K562 (cell line): ENCODE results near the gene ARL6IP4. TPM values are rescaled to one million over a fixed set of nuclear protein-coding genes. Genes with fewer than 3 reads are reported as not detected.

ENCODE experiments used
- ATAC-seq: fragments of 200-7000 bp; cut with Tn5 transposase; 3 replicates; pipeline ENCODE4 v1.9.1; 2020; ENCODE audit warnings: moderate library complexity
- BruUV-seq: library from RNA; stranded (reverse); fragments of 400-500 nt; replicated peaks from 2 replicates; lab custom pipeline; 2021; lab: Mats Ljungman, UMichigan
- CTCF ChIA-PET: fragments of 300-600 bp; formaldehyde crosslinking; extraction: SDS; loops from one replicate; lab custom pipeline; 2021; ENCODE audit warnings: low intra/inter-chr PET ratio; lab: Yijun Ruan, JAX
- POLR2A ChIA-PET: fragments of 300-600, 350-650 bp; sonication (Branson Sonifier 250); formaldehyde crosslinking; extraction: SDS; loops from one replicate; lab custom pipeline; 2021; ENCODE audit warnings: antibody characterized with exemption, inconsistent platforms; lab: Yijun Ruan, JAX
- DNase-seq, 4 experiments: peaks; one replicate each; pipeline versions ENCODE4 v3.0.0 to v3.0.0-alpha.2; 2011 to 2018; ENCODE audit warnings: low spot score in 3 of 4, mixed read lengths in 3 of 4; ENCODE audit errors: extremely low read depth in 1 of 4
- FAIRE-seq: peaks from 2 replicates; lab custom pipeline; 2011; peaks lifted over from hg19 to GRCh38; lab: Jason Lieb, UNC
- H2AFZ ChIP-seq: 2 replicates; pipeline ENCODE4 v1.6.0; 2011; ENCODE audit warnings: low read depth, low read length, control low read depth, inconsistent platforms
- H3K27ac ChIP-seq: fragments of 200-600 bp; 3 replicates; pipeline ENCODE4 v1.8.0; 2011; ENCODE audit warnings: low read depth, mild to moderate bottlenecking, control low read depth, inconsistent platforms, low read length, moderate library complexity, mixed read lengths; ENCODE audit errors: extremely low read depth
- H3K27me3 ChIP-seq, 2 experiments: fragments of 300-600 bp in 1 of 2; 2 replicates in 1 of 2; 3 replicates in 1 of 2; pipeline versions ENCODE4 v1.6.0 to v1.8.0; 2011; ENCODE audit warnings: inconsistent platforms in 2 of 2, low read length in 2 of 2, mild to moderate bottlenecking in 1 of 2, mixed read lengths in 1 of 2, moderate library complexity in 1 of 2; ENCODE audit not compliant: control insufficient read depth in 2 of 2, insufficient read depth in 2 of 2
- H3K36me3 ChIP-seq: fragments of 300-600 bp; 3 replicates; pipeline ENCODE4 v1.8.0; 2011; ENCODE audit warnings: mild to moderate bottlenecking, low read length, inconsistent platforms; ENCODE audit not compliant: control insufficient read depth, insufficient read depth
- H3K4me1 ChIP-seq, 2 experiments: fragments of 200-600 bp in 1 of 2; replicated peaks in 1 of 2; 2 replicates in 1 of 2; 3 replicates in 1 of 2; pipeline versions ENCODE4 v1.5.1 to v1.8.0; 2011; ENCODE audit warnings: inconsistent platforms in 2 of 2, low read length in 2 of 2, mild to moderate bottlenecking in 1 of 2, mixed read lengths in 1 of 2, moderate library complexity in 1 of 2; ENCODE audit not compliant: control insufficient read depth in 2 of 2, insufficient read depth in 2 of 2
- H3K4me2 ChIP-seq: 2 replicates; pipeline ENCODE4 v1.6.1; 2011; ENCODE audit warnings: low read length, control low read depth, inconsistent platforms, mixed read lengths; ENCODE audit not compliant: insufficient read depth
- H3K4me3 ChIP-seq: fragments of 200-600 bp; sonication (generic), shearing (Covaris generic); 2 replicates; pipeline ENCODE4 v1.5.1; 2016; ENCODE audit warnings: control low read depth, inconsistent platforms
- H3K79me2 ChIP-seq: fragments of 200-600 bp; 3 replicates; pipeline ENCODE4 v1.8.0; 2011; ENCODE audit warnings: low read length, inconsistent platforms; ENCODE audit not compliant: control insufficient read depth, insufficient read depth
- H3K9ac ChIP-seq, 2 experiments: 2 replicates each; pipeline versions ENCODE4 v1.6.0 to v1.6.1; 2011; ENCODE audit warnings: low read depth in 2 of 2, low read length in 2 of 2, control low read depth in 1 of 2, inconsistent platforms in 1 of 2, mild to moderate bottlenecking in 1 of 2, mixed read lengths in 1 of 2; ENCODE audit not compliant: insufficient read depth in 1 of 2
- H3K9me1 ChIP-seq: one replicate; pipeline ENCODE4 v1.6.0; 2011; ENCODE audit warnings: inconsistent platforms, mild to moderate bottlenecking, low read length, moderate library complexity; ENCODE audit not compliant: control insufficient read depth, insufficient read depth
- H3K9me3 ChIP-seq: replicated peaks from 2 replicates; pipeline ENCODE4 v1.5.1; 2011; ENCODE audit warnings: low read depth, low read length, inconsistent platforms; ENCODE audit not compliant: control insufficient read depth, insufficient read depth
- H4K20me1 ChIP-seq: replicated peaks from 2 replicates; pipeline ENCODE4 v1.6.1; 2011; ENCODE audit warnings: low read length, inconsistent platforms, mixed read lengths; ENCODE audit not compliant: control insufficient read depth, insufficient read depth
- CBFA2T3 ChIP-seq: fragments of 450-650 bp; IDR thresholded peaks from 2 replicates; pipeline ENCODE4 v1.6.1; 2017
- FOXP4 ChIP-seq: sonication (generic); formaldehyde crosslinking; IDR thresholded peaks from 2 replicates; pipeline ENCODE4 v1.8.0; 2022; ENCODE audit warnings: mild to moderate bottlenecking, missing genetic modification reagents, borderline replicate concordance
- GTF2E2 ChIP-seq: fragments of 200-800 bp; sonication (Bioruptor generic); IDR thresholded peaks from 2 replicates; pipeline ENCODE4 v1.6.1; 2016; ENCODE audit warnings: missing genetic modification characterization, missing compliant biosample characterization
- KDM4B ChIP-seq, 2 experiments: fragments of 450-650 bp in 1 of 2; sonication (generic) in 1 of 2; IDR thresholded peaks; 2 replicates each; pipeline ENCODE4 v1.6.1; 2016 to 2017; ENCODE audit warnings: borderline replicate concordance in 2 of 2, antibody characterized with exemption in 1 of 2, low read depth in 1 of 2, mild to moderate bottlenecking in 1 of 2
- MAFG ChIP-seq: fragments of 450-650 bp; conservative IDR thresholded peaks from 2 replicates; pipeline ENCODE4 v1.6.1; 2016; ENCODE audit warnings: missing genetic modification characterization, missing compliant biosample characterization
- NFIX ChIP-seq: fragments of 250-450 bp; sonication (Bioruptor Pico); IDR thresholded peaks from 2 replicates; pipeline ENCODE4 v1.4.0; 2020; ENCODE audit warnings: low read depth, mild to moderate bottlenecking, moderate library complexity
- NFYB ChIP-seq: IDR thresholded peaks from 2 replicates; pipeline ENCODE4 v1.6.1; 2011; ENCODE audit warnings: mild to moderate bottlenecking, moderate library complexity; ENCODE audit not compliant: insufficient read length; ENCODE audit errors: extremely low read depth
- PML ChIP-seq: IDR thresholded peaks from 2 replicates; pipeline ENCODE4 v1.6.1; 2012; ENCODE audit warnings: low read length, inconsistent platforms
- POLR2G ChIP-seq: fragments of 200-400 bp; formaldehyde crosslinking; IDR thresholded peaks from 2 replicates; pipeline ENCODE4 v1.6.1; 2017; ENCODE audit warnings: low read depth, mild to moderate bottlenecking, antibody characterized with exemption, low read length, moderate library complexity
- SAFB2 ChIP-seq: fragments of 200-400 bp; formaldehyde crosslinking; IDR thresholded peaks from 2 replicates; pipeline ENCODE4 v1.6.1; 2018; ENCODE audit warnings: borderline replicate concordance, low read length, low read depth, moderate library complexity; ENCODE audit not compliant: severe bottlenecking
- SREBF2 ChIP-seq: sonication (generic); formaldehyde crosslinking; IDR thresholded peaks from 2 replicates; pipeline ENCODE4 v1.4.0; 2020; ENCODE audit warnings: mild to moderate bottlenecking, missing genetic modification reagents
- TCF7 ChIP-seq: sonication (generic); IDR thresholded peaks from 2 replicates; pipeline ENCODE4 v1.6.1; 2016; ENCODE audit warnings: antibody characterized with exemption, borderline replicate concordance
- ZNF121 ChIP-seq: sonication (generic); formaldehyde crosslinking; conservative IDR thresholded peaks from 2 replicates; pipeline ENCODE4 v1.8.0; 2022; ENCODE audit warnings: missing genetic modification reagents
- ZNF174 ChIP-seq: fragments of 250-450 bp; sonication (Bioruptor Pico); IDR thresholded peaks from 2 replicates; pipeline ENCODE4 v1.4.0; 2020; ENCODE audit warnings: mild to moderate bottlenecking
- ZNF316 ChIP-seq: fragments of 450-650 bp; IDR thresholded peaks from 2 replicates; pipeline ENCODE4 v1.6.1; 2016
- ZNF589 ChIP-seq: fragments of 200-800 bp; sonication (Bioruptor generic); IDR thresholded peaks from 2 replicates; pipeline ENCODE4 v1.6.1; 2016; ENCODE audit warnings: low read depth, missing genetic modification characterization, missing compliant biosample characterization
- ZNF75A ChIP-seq: fragments of 450-650 bp; formaldehyde crosslinking; IDR thresholded peaks from 2 replicates; pipeline ENCODE4 v1.4.0; 2020; ENCODE audit warnings: mild to moderate bottlenecking
- ZNF785 ChIP-seq: fragments of 250-450 bp; sonication (Bioruptor Pico); IDR thresholded peaks from 2 replicates; pipeline ENCODE4 v1.4.0; 2020; ENCODE audit warnings: mild to moderate bottlenecking
- WGBS: fragments of 100-300 bp; shearing (Covaris generic); methylation state at CpG from one replicate; pipeline ENCODE4 v1.1.6; 2016; ENCODE audit warnings: low coverage, mixed read lengths; ENCODE audit not compliant: insufficient coverage; ENCODE audit errors: missing lambda C conversion rate; 5-methylcytosine and 5-hydroxymethylcytosine counted together
- in situ Hi-C: fragments of 300-500 bp; cut with MboI; formaldehyde crosslinking; loops from 4 replicates; pipeline ENCODE4 v1.15.0; 2018; ENCODE audit warnings: inconsistent platforms, mixed read lengths
- intact Hi-C: fragments of 100-400 bp; cut with micrococcal nuclease; formaldehyde crosslinking; loops from 2 replicates; pipeline ENCODE4 v1.14.2; 2022
- polyA plus RNA-seq, 8 experiments: library from polyadenylated mRNA; depleted of rRNA in 4 of 8; stranded (reverse) in 5 of 8; unstranded in 3 of 8; fragments of >200 nt; fragmentation: Nextera tagmentation in 2 of 8; fragmentation: Illumina TruSeq in 1 of 8; extraction: Ambion mirVana in 2 of 8; extraction: Trizol in 1 of 8; gene quantifications; 2 replicates each; pipeline versions ENCODE4 v1.2.1 to v1.2.3, GENCODE V29; 2011 to 2014; ENCODE audit warnings: inconsistent platforms in 1 of 8, missing spikeins in 1 of 8
- total RNA-seq, 7 experiments: library from RNA; depleted of rRNA in 6 of 7; stranded (reverse); fragments of >200 nt in 6 of 7; fragmentation: Illumina TruSeq in 2 of 7; extraction: Trizol in 2 of 7; gene quantifications; 2 replicates each; pipeline versions ENCODE4 v1.2.1 to v1.2.3, GENCODE V29; 2011 to 2021; ENCODE audit warnings: low replicate concordance in 1 of 7
- TF ChIP-seq, protein P1 (sequence below): fragments of 250-450 bp; sonication (Bioruptor Pico); IDR thresholded peaks from 2 replicates; pipeline ENCODE4 v1.8.0; 2021; ENCODE audit warnings: borderline replicate concordance, mild to moderate bottlenecking, moderate library complexity; ENCODE audit not compliant: poor library complexity, severe bottlenecking

The ARL6IP4 gene
- total and polyA plus RNA-seq, 9 of the 15 experiments (the other 6 are each of a cell fraction or from before 2014, with no cell fraction given), result 2.4 to 255 (median 151) TPM

DNA sequence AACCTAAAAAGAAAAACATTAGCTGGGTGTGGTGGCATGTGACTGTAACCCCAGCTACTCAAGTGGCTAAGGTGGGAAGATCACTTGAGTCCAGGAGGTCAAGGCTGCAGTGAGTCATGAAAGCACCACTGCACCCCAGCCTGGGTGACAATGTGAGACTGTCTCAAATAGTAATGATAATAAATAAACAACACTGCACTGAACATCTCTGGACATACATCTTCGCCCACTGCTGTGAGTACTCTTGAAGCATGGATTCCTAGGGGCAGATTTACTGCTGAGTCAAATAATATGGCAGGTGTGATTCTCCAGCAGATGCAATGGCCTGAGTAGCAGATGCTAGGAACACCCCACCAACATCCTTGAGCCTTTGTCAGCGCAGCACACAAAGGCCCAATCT lies 37.8 kb upstream of the ARL6IP4 start:
- intact Hi-C loops, result no loop called here
- Histone ChIP-seq H3K36me3 (no peaks in the 10 kb centered on the region; the same call in 2 of the 3 replicates), H2AFZ (no peak overlapping the region), H3K9me1 (no peaks in the 10 kb centered on the region), H4K20me1 (no peaks in the 10 kb centered on the region), H3K4me1 (peaks cover 6 to 37% of the 10 kb centered on the region in 2 experiments; a peak in 4 of 5 replicates), H3K27ac (no peak overlapping the region), H3K27me3 (no peaks in the 10 kb centered on the region), H3K79me2 (no peaks in the 10 kb centered on the region), H3K4me3 (no peak overlapping the region), H3K9ac (peak overlapping the region in 1 of 2 experiments; percentile 14; a peak in 1 of 4 replicates), H3K4me2 (no peak overlapping the region), H3K9me3 (no peaks in the 10 kb centered on the region)
- WGBS, result 87% methylated on average over 2 of the region's 2 CpGs
- ChIA-PET POLR2A (interaction anchor here (0.7 to 1.0 kb wide), 2 partner anchors 23 to 45 kb away, joined by 3 read pairs; no protein-coding TSS in a partner anchor), CTCF (no interaction called here)
- ATAC-seq, result no peak
- in situ Hi-C loops, result no loop called here
- DNase-seq, result no peak
- FAIRE-seq, result no peak
- no TSS peak for BruUV-seq
- TF ChIP-seq ZNF75A (CRISPR knock-in tag) (no peak), POLR2G (no peak), KDM4B (IDR thresholded peaks at IDR 0.05; ENCODE audit: borderline replicate concordance in 2 of 2, low read depth in 1 of 2) (no peak), PML (no peak), NFYB (no peak), CBFA2T3 (no peak), TCF7 (no peak), SREBF2 (CRISPR knock-in tag) (no peak), FOXP4 (no peak), SAFB2 (no peak), GTF2E2 (tag) (no peak), ZNF785 (CRISPR knock-in tag) (no peak), ZNF121 (CRISPR knock-in tag) (peak; percentile 59; the same call in 1 of the 2 replicates), MAFG (0 out of 2 replicates have a peak, but pooled peaks have one; percentile 6), ZNF316 (peak; percentile 53), ZNF174 (CRISPR knock-in tag) (no peak), NFIX (CRISPR knock-in tag) (no peak), ZNF589 (CRISPR knock-in tag) (no peak)
- TF ChIP-seq, protein P1, sequence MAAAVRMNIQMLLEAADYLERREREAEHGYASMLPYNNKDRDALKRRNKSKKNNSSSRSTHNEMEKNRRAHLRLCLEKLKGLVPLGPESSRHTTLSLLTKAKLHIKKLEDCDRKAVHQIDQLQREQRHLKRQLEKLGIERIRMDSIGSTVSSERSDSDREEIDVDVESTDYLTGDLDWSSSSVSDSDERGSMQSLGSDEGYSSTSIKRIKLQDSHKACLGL (CRISPR knock-in tag), result no peak
